HG03039 (cell line): ENCODE measurements around the gene ZNF69.

ENCODE experiments used
- ATAC-seq: cut with Tn5 transposase; IDR thresholded peaks from one replicate; pipeline ENCODE4 v1.9.1; 2021; ENCODE audit warnings: mild to moderate bottlenecking, moderate library complexity; ENCODE audit not compliant: unreplicated experiment

ZNF69 gene

GRCh38 chr19:11950312-11950711, 62.7 kb downstream of the ZNF69 start:
- no peak for ATAC-seq
